GM18499 (cell line): ENCODE results near the gene SCD5.

Experiments used
- ATAC-seq: cut with Tn5 transposase; IDR thresholded peaks from one replicate; pipeline ENCODE4 v1.9.1; 2021; ENCODE audit warnings: moderate number of reproducible peaks; ENCODE audit not compliant: insufficient read depth, unreplicated experiment

SCD5 gene

DNA sequence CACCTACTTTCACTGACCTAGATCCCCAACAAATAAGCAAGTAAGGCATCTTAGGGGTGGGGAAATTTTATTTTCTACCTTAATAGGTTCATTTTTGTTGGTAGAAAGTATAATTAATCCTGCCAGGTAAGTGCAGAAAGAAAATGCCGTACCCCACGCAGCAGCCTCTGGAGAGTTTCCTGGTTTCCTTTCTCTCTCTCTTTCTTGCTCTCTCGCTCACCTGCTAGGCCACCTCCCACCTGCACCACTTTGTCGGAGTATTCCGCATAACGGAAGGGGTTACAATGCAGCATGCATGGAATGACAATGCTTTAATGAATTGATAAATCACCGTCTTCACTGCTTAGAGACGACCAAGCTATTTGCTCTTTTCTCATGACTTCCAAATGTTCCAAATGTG lies 101.0 kb downstream of the SCD5 start:
- ATAC-seq, result no peak

DNA sequence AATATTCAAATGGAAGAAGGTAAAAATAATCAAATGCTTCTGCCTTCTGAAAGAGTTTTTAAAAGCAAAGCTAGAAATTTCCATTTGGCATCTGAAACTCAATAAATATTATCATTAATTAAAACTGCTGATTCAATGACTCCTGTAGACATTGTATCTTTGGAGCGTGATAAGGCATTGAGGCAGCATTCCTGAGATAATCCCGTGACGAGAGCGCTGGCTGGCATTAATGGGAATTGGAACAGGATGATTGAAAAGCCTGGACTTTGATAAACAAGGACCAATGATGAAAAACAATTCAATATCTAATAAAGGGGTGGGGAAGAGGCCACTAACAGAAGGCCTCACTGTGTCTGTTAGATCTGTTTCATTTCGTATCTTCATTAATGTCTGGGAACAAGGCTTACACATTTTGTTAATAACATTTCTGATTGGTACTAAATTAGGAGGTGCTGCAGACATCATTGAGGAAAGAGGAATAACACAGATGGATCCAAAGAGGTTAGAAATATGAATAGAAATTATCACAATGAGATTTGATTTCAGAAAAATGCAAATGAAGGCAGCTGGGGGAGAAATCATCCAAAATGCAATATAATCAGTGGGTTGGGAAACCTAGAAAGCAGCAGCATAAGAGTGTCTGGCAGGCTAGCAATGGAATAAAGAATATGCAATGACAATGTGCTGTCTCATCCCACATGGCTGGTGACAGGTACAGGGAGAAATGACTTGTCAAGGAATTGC lies 102.3 kb downstream of the SCD5 start:
- ATAC-seq, result no peak

- ATAC-seq, result no peak
Observed at GRCh38 chr4:82694892-82695291, 103.7 kb downstream of the SCD5 start.

DNA sequence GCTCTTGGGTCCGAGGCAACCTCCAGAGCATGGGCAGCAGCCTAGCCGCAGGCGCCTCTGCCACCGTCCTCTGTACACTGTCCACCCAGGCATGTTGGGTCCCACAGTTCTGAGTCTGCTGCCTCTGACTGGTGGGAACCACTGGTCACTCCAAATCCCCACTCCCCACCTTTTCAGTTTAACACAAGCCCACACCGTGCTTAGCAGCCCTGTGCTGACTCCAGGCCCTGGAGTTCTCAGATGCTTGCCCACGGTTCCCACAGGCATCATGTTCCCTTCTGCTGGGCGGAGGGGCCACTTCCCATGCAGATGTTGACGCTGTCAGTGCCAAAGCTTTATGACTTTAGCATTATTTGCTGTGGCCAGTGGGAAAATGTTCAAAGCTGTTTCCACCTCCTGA lies 104.5 kb downstream of the SCD5 start:
- no peak for ATAC-seq

- ATAC-seq, result no peak
Observed at GRCh38 chr4:82692101-82692780, 106.4 kb downstream of the SCD5 start.

DNA sequence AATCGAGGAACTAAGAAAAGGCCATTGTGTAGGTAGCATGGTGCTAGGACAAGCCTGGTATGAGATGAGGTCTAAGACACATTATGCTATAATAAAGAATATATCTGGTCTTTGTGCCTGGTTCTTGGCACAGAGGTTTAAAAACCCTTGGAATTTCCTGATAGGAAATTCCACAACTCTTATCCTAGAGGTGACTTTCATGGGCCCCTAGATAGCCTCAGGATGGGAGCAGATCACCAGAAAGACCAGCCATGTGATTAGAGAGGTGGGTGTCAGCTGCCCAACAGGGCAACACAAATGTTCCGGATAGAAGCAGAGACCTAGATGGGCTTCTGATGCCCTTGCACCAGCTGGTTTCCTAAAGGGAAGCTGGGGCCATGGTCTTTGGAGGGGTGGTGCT lies 107.2 kb downstream of the SCD5 start:
- no peak for ATAC-seq

- ATAC-seq, result no peak
Observed at GRCh38 chr4:82688091-82688795, 110.4 kb downstream of the SCD5 start.

DNA sequence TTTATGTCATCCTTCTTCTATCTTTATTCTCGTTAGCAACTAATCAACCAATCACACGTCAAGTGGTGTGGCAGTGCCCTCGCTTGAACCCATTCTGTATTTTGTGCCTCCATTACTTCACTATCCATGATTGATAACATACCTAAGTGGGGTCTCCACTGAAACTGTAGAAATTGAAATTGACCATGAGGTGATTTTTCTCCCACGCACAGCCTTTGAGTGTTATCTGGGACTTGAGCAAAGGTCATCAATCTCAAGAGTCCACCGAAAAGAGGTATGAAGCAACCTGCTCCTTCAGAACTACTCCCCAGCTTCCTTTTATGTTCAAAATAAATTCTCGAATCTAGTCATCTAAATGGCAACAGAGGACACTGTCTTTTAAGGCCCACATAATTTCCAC lies 111.1 kb downstream of the SCD5 start:
- ATAC-seq, result no peak

DNA sequence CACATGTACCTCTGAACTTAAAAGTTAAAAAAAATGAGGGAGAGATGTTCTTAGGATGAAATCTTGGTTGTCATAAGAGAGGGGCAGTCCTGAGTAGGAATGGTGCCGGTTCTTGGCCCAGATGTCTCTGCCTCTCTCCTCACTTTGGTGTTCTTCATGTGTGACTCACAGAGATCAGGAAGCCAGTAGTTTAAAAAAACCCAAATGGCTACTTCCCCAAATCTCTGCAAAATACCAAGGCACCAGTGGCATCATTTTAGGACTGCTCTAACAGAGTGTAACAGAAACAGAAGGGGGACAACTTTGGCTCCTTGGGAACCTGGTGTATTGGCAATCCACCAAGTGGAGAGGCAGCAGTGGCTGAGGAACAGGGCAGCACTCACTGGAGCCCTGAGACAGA lies 116.8 kb downstream of the SCD5 start:
- ATAC-seq, result no peak

DNA sequence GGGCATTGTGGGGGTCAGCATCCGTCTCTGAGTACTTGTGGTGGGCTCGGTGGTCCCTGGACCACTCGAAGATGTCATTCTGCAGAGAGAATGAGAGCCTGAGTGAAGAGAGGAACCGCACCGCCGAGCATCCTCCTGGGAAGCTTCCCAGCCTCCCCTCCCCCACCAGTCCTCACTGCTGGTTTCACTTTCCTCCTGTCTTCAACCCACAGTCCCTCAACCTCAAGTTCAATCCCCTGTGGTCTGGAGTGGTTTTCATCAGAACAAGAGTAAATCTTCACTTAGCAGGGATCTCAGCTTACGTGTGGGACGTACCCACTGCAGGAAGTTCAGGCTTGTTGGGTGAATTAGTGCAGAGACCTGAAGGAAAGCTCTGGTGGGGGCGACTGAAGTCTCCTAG lies 117.8 kb downstream of the SCD5 start:
- no peak for ATAC-seq

DNA sequence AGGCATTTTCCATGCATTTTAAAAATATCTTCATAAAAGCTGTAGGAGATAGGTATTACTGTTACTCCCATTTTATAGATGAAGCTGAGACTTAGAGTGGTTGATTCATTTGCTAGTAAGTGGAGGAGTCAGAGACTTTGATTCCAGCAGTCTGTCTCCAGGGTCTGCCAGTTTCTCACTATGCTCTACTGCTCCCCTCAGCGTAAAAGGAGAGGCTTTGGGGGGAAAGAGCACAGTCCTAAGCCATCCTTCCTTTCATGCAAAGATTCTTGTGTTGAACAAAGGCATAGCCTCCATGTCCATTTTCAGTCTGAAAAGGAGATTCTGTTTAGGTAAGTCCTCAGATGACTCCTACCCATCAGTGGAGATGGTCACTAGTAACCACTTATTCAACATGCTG lies 119.1 kb downstream of the SCD5 start:
- ATAC-seq, result no peak

- ATAC-seq, result no peak
Observed at GRCh38 chr4:82678051-82678450, 120.5 kb downstream of the SCD5 start.

DNA sequence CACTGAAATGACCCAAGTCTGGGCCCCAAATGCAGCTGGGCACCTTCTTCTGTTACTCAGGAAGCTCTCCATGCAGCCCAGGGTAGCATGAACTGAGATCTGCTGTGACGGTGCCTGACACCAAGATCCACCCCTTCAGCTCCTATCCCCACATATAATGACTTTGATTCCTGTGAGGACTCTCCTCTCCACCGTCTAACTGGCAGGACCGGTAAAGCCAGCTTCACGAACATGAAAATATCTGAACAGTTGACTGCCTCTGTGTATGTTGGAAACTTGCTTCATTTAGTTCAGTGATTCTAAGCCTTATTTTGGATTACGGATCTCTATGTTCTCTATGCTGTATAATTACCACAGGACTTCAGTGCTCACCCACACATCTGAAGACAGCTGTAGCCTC lies 121.3 kb downstream of the SCD5 start:
- ATAC-seq, result no peak

DNA sequence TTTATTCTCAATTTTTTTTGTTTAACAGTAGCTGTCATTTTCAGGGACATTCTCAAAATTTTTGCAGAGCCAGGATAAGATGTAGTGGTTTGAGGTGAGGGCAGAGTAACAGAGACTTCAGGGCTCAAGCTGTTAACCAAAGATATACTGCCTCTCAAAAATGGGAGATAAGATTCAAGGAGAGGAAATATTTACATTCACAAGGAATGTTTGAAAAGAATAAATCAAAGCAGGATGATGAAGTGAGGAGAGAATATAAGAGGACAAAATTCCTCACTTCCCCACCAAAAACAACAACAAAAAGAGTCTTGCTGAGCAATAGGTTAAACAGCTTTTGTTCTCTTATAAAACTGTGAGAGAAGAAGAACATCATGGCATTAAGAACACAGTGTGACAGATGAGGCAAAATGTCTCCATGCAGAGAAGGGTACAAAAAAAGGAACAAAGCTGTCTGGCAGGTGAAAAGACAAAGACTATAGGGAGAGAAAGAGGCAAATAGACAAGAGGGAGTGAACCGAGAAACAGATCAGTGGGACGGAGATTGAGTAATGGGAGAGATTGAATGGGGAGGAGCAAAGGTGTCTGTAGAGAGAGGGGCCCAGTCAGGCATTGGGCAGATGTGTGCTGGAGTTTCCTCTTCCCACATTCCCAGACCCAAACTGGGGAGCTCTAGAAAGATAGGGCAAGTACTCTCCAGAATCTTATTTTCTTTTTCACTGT lies 130.7 kb downstream of the SCD5 start:
- ATAC-seq, result no peak

GRCh38 chr4:82666970-82667665 lies 131.5 kb downstream of the SCD5 start:
- ATAC-seq, result no peak

DNA sequence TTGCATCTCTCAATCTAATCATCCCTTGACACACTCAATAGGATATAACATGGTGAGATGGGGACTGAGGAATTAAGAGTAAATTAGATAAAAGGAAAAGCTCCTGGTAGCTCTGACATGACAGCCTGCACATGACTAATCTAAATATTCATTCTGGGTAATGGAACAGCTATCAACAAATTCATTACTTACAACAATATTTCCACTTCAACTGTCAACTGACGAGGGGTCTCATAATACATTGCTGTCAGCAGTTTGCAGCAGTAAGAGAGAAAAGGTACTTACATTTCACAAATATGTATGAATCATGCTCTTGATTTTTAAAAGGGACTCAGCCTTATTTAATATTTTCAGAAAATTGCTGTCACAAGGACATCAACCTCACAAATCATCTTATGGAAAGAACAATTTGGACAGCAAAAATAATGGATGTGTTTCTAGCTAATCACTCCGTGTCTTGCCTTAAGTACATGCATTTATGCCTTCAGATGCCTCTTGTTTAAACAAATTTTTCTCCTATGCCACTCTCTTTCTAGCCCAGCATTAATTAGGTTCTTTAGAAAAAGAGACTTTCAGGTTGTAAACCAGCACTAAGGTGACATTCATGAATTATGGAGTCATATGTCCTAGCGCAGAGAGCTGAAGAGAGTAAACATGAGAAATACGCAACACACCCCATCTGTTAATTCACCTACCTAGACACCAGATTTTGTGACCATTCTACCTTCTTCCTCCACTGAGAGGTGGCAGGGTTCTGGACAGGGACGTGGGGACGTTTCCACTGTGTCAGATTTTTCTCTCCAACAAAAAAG lies 137.2 kb downstream of the SCD5 start:
- ATAC-seq, result no peak

GRCh38 chr4:82652062-82652461 lies 146.5 kb downstream of the SCD5 start:
- ATAC-seq, result no peak

- no peak for ATAC-seq
Observed at GRCh38 chr4:82650868-82651267, 147.7 kb downstream of the SCD5 start.

DNA sequence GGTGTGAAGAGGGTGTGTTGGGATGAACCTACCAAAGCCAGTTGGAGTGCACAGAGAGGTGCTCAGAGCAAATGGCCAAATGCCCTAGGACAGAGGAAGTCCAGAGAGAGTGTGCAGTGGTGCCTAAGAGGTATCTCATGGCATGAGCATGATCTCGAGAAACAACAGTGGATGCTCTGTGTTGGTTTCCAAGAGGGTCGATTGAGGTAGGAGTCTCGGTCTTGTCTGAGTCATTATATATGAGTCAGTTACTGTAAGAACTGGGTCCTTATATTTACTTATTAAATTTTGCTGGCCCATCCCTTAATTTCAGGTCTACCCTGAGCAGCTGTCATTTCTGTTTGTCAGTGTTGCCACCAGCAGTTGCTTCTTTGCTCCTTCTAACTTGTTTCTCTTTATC lies 150.2 kb downstream of the SCD5 start:
- no peak for ATAC-seq
